ENCODE data around the gene FSTL1. TPM values are rescaled to one million over a fixed set of nuclear protein-coding genes. Genes with fewer than 3 reads are reported as not detected.
A peak's percentile ranks its signal among the peaks of the same experiment; 100 is the strongest.

The FSTL1 gene
- polyA plus RNA-seq, 1 of the 3 experiments (the other 2 are of a cell fraction): 329 TPM

GRCh38 chr3:120427201-120427600, 23.6 kb downstream of the FSTL1 start:
- H3K27me3 ChIP-seq (ENCODE audit: insufficient read depth): no peaks in the 10 kb centered on the region
- H3K9me3 ChIP-seq: no peaks in the 10 kb centered on the region
- H3F3A ChIP-seq (replicated peaks; ENCODE audit: insufficient read depth): peaks cover 65% of the 10 kb centered on the region
- peaks cover 22 to 80% of the 10 kb centered on the region in 2 experiments for H3K4me1 ChIP-seq (ENCODE audit: control insufficient read depth in 1 of 2, insufficient read depth in 2 of 2, low read depth in 1 of 2, low read length in 1 of 2)
- CTCF ChIA-PET: interaction anchor here (3.2 to 12.9 kb wide), 2 partner anchors 11 to 132 kb away, joined by 17 to 269 read pairs; no protein-coding TSS in a partner anchor
- POLR2A ChIA-PET: no interaction called here
- no peaks in the 10 kb centered on the region for H4K20me1 ChIP-seq (ENCODE audit: insufficient read depth)
- no peak overlapping the region for H2AFZ ChIP-seq (ENCODE audit: low read depth)
- H3K4me2 ChIP-seq: no peak overlapping the region
- DNase-seq: no peak
- peaks cover 97% of the 10 kb centered on the region for H3K79me2 ChIP-seq (ENCODE audit: insufficient read depth)
- peak overlapping the region; percentile 71 to 96; a peak in 3 of 4 replicates for H3K27ac ChIP-seq (ENCODE audit: low read depth in 2 of 2, low read length in 1 of 2)
- no peaks in the 10 kb centered on the region for H3K9me2 ChIP-seq
- H3K9ac ChIP-seq: no peak overlapping the region
- TF ChIP-seq, protein P1, sequence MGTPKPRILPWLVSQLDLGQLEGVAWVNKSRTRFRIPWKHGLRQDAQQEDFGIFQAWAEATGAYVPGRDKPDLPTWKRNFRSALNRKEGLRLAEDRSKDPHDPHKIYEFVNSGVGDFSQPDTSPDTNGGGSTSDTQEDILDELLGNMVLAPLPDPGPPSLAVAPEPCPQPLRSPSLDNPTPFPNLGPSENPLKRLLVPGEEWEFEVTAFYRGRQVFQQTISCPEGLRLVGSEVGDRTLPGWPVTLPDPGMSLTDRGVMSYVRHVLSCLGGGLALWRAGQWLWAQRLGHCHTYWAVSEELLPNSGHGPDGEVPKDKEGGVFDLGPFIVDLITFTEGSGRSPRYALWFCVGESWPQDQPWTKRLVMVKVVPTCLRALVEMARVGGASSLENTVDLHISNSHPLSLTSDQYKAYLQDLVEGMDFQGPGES (IDR thresholded peaks at IDR 0.05; ENCODE audit: low read depth, low read length): no peak
- no peak for TF ChIP-seq USF2 (IDR thresholded peaks at IDR 0.05; ENCODE audit: borderline replicate concordance, low read depth, low read length)
- TF ChIP-seq TEAD4 (IDR thresholded peaks at IDR 0.05; ENCODE audit: borderline replicate concordance, insufficient read depth): no peak
- no peak for TF ChIP-seq ELF1 (IDR thresholded peaks at IDR 0.05)
- no peak for TF ChIP-seq CTCF (IDR thresholded peaks at IDR 0.05)
- TF ChIP-seq MXI1 (IDR thresholded peaks at IDR 0.05; ENCODE audit: low read depth, low read length): no peak
- no peak for TF ChIP-seq RCOR1 (IDR thresholded peaks at IDR 0.05; ENCODE audit: low read length)
- no peak for TF ChIP-seq RXRA (IDR thresholded peaks at IDR 0.05; ENCODE audit: borderline replicate concordance, low read depth)
- no peak for TF ChIP-seq RAD21 (IDR thresholded peaks at IDR 0.05; ENCODE audit: low read length)
- no peak for TF ChIP-seq TAF1 (IDR thresholded peaks at IDR 0.05; ENCODE audit: borderline replicate concordance, low read depth, low read length)
- TF ChIP-seq FOXJ3 (CRISPR knock-in tag; IDR thresholded peaks at IDR 0.05): no peak
- TF ChIP-seq YY1 (IDR thresholded peaks at IDR 0.05; ENCODE audit: low read depth): no peak
- TF ChIP-seq POLR2AphosphoS5 (IDR thresholded peaks at IDR 0.05; ENCODE audit: low read depth, low read length): no peak; the same call in 1 of the 2 replicates
- TF ChIP-seq EZH2phosphoT487 (IDR thresholded peaks at IDR 0.05; ENCODE audit: borderline replicate concordance, low read depth): no peak
- no peak overlapping the region for H3K4me3 ChIP-seq (ENCODE audit: low read depth in 2 of 2, low read length in 1 of 2)
- H3K36me3 ChIP-seq (replicated peaks in 1 of 2; ENCODE audit: control insufficient read depth in 1 of 2, insufficient read depth in 2 of 2, low read length in 1 of 2): peaks cover 10 to 48% of the 10 kb centered on the region in 2 experiments

Data from SK-N-SH (cell line).